SK-N-MC (cell line): ENCODE results near the gene APOBEC3C.

Source experiments
- EZH2 ChIP-seq: fragments of 200-600 bp; sonication (generic); IDR thresholded peaks from one replicate; pipeline ENCODE4 v1.6.1; 2017; ENCODE audit warnings: antibody characterized with exemption
- POLR2AphosphoS5 ChIP-seq: IDR thresholded peaks from 2 replicates; pipeline ENCODE4 v1.6.1; 2012; ENCODE audit warnings: mild to moderate bottlenecking, low read depth, low read length, borderline replicate concordance

GRCh38 chr22:38981005-38981991 lies 32.8 kb upstream of the APOBEC3C start:
- TF ChIP-seq EZH2 (no peak), POLR2AphosphoS5 (no peak)
